NOMO-1 treated with dmso at 0.1 percent for 144 hours (cell line): ENCODE measurements around the gene TLN1.

ENCODE experiments used
- DNase-seq: peaks from one replicate; lab custom pipeline; 2025; ENCODE audit not compliant: unreplicated experiment; lab: John Stamatoyannopoulos, UW

The TLN1 gene

GRCh38 chr9:35732185-35732799, at the start of gene TLN1, which contains the start of gene CREB3:
Gene TLN1, minus strand, starts transcription at chr9:35732195. Its CDS starts 6,501 bp downstream, at chr9:35725694.
Gene CREB3, plus strand, starts transcription at chr9:35732666. Its CDS starts 107 bp downstream, at chr9:35732773.
- DNase-seq: peak; percentile 100

GRCh38 chr9:35781066-35781465, 49.1 kb upstream of the TLN1 start:
- no peak for DNase-seq

GRCh38 chr9:35778496-35778895, 46.5 kb upstream of the TLN1 start:
- DNase-seq: no peak

GRCh38 chr9:35776018-35776417, 44.0 kb upstream of the TLN1 start:
- no peak for DNase-seq

GRCh38 chr9:35774907-35775635, 43.1 kb upstream of the TLN1 start:
- peak; percentile 73 for DNase-seq

GRCh38 chr9:35771943-35772342, 39.9 kb upstream of the TLN1 start:
- no peak for DNase-seq

- DNase-seq: no peak
These were observed 39.5 kb upstream of the TLN1 start for GRCh38 chr9:35771534-35771933.

- DNase-seq: no peak
These were observed 39.1 kb upstream of the TLN1 start for GRCh38 chr9:35771075-35771433.

GRCh38 chr9:35769763-35770162, 37.8 kb upstream of the TLN1 start:
- no peak for DNase-seq

GRCh38 chr9:35767458-35767857, 35.5 kb upstream of the TLN1 start:
- no peak for DNase-seq

GRCh38 chr9:35766997-35767396, 35.0 kb upstream of the TLN1 start:
- DNase-seq: no peak

GRCh38 chr9:35763803-35764202, 31.8 kb upstream of the TLN1 start:
- no peak for DNase-seq

GRCh38 chr9:35763181-35763580, 31.2 kb upstream of the TLN1 start:
- no peak for DNase-seq

- DNase-seq: no peak
These were observed 28.7 kb upstream of the TLN1 start for GRCh38 chr9:35760651-35761050.

- no peak for DNase-seq
These were observed 27.8 kb upstream of the TLN1 start for GRCh38 chr9:35759795-35760194.

- DNase-seq: peak; percentile 36
These were observed 26.6 kb upstream of the TLN1 start for GRCh38 chr9:35758475-35759050.

- DNase-seq: no peak
These were observed 25.9 kb upstream of the TLN1 start for GRCh38 chr9:35757892-35758275.

GRCh38 chr9:35757226-35757891, 25.4 kb upstream of the TLN1 start:
- peak; percentile 63 for DNase-seq

- DNase-seq: peak; percentile 73
These were observed 24.6 kb upstream of the TLN1 start for GRCh38 chr9:35756275-35757225.

GRCh38 chr9:35755071-35755470, 23.1 kb upstream of the TLN1 start:
- no peak for DNase-seq

GRCh38 chr9:35754264-35754663, 22.3 kb upstream of the TLN1 start, which contains the start of gene MSMP:
Gene MSMP, minus strand, starts transcription at chr9:35754276. Its CDS starts 147 bp downstream, at chr9:35754129.
- DNase-seq: no peak
